ENCODE data around the gene KMT5B.

The KMT5B gene

DNA sequence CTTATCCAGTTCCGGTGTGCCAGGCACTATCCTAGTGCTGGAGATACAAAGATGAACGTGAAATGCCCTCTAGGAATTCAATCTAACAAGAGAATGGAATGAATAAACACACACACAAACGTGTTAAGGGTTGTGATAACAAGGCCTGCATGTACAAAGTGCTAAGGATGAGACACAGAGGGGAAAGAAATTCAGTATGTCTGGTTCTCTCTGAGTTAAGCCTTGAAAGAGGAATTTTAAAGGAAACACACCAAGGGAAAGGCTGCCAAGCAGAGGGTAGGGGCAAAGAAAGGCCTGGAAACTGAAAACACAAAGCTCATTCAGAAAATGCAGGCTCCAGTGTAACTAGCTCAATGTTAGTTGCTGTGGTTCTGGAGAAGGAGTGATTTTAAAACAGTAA, 96.1 kb downstream of the KMT5B start:
- DNase-seq = no peak

DNA sequence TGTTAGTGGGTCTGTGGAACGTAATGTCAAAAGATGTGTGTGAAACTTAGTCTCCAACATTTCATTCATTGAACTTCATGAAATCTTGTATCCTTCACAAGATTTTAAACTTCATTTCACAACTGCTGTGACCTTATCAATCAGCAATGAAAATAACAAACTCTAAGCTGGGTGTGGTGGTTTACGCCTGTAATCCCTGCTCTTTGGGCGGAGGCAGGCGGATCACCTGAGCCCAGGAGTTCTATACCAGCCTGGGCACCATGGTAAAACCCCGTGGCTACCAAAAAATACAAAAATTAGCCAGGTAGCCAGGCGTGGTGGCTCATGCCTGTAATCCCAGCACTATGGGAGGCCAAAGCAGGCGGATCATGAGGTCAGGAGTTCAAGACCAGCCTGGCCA, 97.0 kb downstream of the KMT5B start:
- no peak for DNase-seq

DNA sequence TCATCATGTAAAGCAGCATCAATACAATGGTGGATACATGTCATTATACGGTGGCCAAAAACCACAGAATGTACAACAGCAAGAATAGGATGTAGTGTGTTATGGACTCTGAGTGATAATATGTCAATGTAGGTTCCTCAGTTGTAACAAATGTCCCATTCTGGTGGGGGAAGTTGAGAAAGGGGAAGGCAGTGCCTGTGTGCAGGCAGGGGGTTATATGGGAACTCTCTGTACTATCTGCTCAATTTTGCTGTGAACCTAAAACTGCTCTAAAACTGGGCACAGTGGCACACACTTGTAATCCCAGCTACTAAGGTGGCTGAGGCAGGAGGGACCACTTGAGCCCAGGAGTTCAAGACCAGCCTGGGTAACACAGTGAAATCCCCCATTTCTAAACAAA, 97.8 kb downstream of the KMT5B start:
- no peak for DNase-seq

DNA sequence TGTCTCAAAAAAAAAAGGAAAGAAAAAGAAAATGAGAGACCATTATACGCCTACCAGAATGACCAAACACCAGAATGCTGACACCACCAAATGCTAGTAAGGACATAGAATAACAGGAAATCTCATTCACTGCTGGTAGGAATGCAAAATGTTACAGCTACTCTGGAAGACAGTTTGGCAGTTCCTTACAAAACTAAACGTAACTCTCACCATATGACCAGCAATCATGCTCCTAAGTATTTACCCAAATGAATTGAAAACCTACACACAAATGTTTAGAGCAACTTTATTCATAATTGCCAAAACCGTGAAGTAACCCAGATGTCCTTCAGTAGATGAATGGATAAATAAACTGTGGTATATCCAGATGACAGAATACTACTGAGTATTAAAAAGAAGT, 99.1 kb downstream of the KMT5B start:
- no peak for DNase-seq

DNA sequence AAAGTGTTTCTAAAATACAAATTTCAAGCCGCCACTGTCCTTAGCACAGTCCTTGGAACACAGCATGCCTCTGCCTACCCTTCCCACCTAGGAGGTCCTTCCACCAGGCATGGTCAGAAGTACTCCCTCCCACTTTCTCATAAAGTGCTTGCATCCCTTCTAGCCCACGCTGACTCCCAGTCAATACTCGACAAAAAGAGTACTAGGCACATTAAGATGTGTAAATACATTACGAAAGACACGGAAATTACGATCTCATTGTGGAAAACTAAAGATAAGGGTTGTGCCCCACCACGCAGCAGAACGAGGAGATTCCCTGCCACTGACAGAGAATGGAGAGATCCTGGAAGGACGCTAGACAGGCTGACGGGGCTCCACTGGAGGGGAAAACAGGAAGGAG, 105.4 kb downstream of the KMT5B start:
- DNase-seq = no peak

DNA sequence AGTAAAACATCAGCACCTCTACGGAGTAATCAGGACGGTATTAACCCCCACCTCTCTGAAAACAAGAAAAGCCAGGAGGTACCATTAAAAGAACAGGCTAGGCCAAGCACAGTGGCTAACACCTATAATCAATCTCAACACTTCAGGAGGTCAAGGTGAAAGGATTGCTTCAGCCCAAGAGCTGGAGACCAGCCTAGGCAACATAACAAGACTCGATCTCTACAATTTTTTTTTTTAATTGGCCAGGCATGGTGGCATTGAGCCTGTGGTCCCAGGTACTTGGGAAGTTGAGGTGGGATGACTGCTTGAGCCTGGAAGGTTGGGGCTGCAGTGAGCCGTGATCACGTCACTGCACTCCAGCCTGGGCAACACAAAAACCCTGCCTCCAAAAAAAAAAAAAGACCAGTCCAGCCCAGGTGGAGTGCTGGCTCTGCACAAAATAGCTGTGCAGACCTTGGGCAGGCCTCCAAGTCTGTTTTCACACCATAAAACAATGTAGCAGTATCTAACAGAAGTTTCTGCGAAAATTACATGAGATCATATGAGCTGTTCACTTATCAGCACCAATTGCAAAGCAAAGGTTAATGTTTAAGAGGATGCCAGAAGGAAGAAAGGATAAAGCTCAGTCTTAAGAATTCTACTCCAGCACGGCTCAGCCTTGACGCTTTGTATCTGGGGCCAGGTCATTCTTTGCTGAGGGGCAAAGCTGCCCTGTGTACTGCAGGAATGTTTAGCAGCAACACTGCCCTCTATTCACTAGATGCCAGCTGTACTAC, 106.7 kb downstream of the KMT5B start:
- DNase-seq = no peak
